WTC11 (cell line): ENCODE results near the gene FCER1G. TPM values are rescaled to one million over a fixed set of nuclear protein-coding genes. Genes with fewer than 3 reads are reported as not detected.

ENCODE experiments used
- AR ChIP-seq: fragments of 250-450 bp; sonication (Bioruptor Pico); IDR thresholded peaks from 2 replicates; pipeline ENCODE4 v1.9.0; 2021; ENCODE audit warnings: mild to moderate bottlenecking
- E2F1 ChIP-seq: sonication (generic); formaldehyde crosslinking; IDR thresholded peaks from 2 replicates; pipeline ENCODE4 v1.8.0; 2022; ENCODE audit warnings: mild to moderate bottlenecking, missing genetic modification reagents
- ETV6 ChIP-seq: sonication (generic); formaldehyde crosslinking; IDR thresholded peaks from 2 replicates; pipeline ENCODE4 v1.8.1; 2022; ENCODE audit warnings: mild to moderate bottlenecking, missing genetic modification reagents
- FOXP4 ChIP-seq: sonication (generic); formaldehyde crosslinking; IDR thresholded peaks from 2 replicates; pipeline ENCODE4 v1.8.0; 2022; ENCODE audit warnings: mild to moderate bottlenecking, missing genetic modification reagents
- HMGXB4 ChIP-seq: sonication (generic); formaldehyde crosslinking; IDR thresholded peaks from 2 replicates; pipeline ENCODE4 v1.8.1; 2023; ENCODE audit warnings: mild to moderate bottlenecking, moderate library complexity, missing genetic modification reagents
- JUN ChIP-seq: sonication (generic); formaldehyde crosslinking; IDR thresholded peaks from 2 replicates; pipeline ENCODE4 v1.8.0; 2023; ENCODE audit warnings: mild to moderate bottlenecking, missing genetic modification reagents
- MLX ChIP-seq: sonication (generic); formaldehyde crosslinking; IDR thresholded peaks from 2 replicates; pipeline ENCODE4 v1.8.1; 2023; ENCODE audit warnings: mild to moderate bottlenecking, missing genetic modification reagents, moderate library complexity
- NR3C1 ChIP-seq: sonication (generic); formaldehyde crosslinking; conservative IDR thresholded peaks from 2 replicates; pipeline ENCODE4 v1.8.1; 2023; ENCODE audit warnings: low read depth, mild to moderate bottlenecking, missing genetic modification reagents
- PRDM15 ChIP-seq: sonication (generic); formaldehyde crosslinking; IDR thresholded peaks from 2 replicates; pipeline ENCODE4 v1.8.0; 2022; ENCODE audit warnings: missing genetic modification reagents
- RORB ChIP-seq: fragments of 250-450 bp; sonication (Bioruptor Pico); IDR thresholded peaks from 2 replicates; pipeline ENCODE4 v1.9.0; 2021; ENCODE audit warnings: mild to moderate bottlenecking
- SMAD3 ChIP-seq: sonication (generic); formaldehyde crosslinking; IDR thresholded peaks from 2 replicates; pipeline ENCODE4 v1.8.0; 2022; ENCODE audit warnings: missing genetic modification reagents, mild to moderate bottlenecking, borderline replicate concordance
- TP53 ChIP-seq: sonication (generic); formaldehyde crosslinking; IDR thresholded peaks from 2 replicates; pipeline ENCODE4 v1.8.1; 2023; ENCODE audit warnings: mild to moderate bottlenecking, missing genetic modification reagents
- ZNF232 ChIP-seq: sonication (generic); formaldehyde crosslinking; IDR thresholded peaks from 2 replicates; pipeline ENCODE4 v1.8.0; 2022; ENCODE audit warnings: mild to moderate bottlenecking, missing genetic modification reagents
- total RNA-seq: library from RNA; stranded (reverse); gene quantifications from 3 replicates; pipeline ENCODE4 v1.2.3, GENCODE V29; 2021
- TF ChIP-seq, protein P1 (sequence below): sonication (generic); formaldehyde crosslinking; IDR thresholded peaks from 2 replicates; pipeline ENCODE4 v1.8.0; 2023; ENCODE audit warnings: missing genetic modification reagents, mild to moderate bottlenecking, borderline replicate concordance
- TF ChIP-seq, protein P2 (sequence below): sonication (generic); formaldehyde crosslinking; IDR thresholded peaks from 2 replicates; pipeline ENCODE4 v1.8.1; 2023; ENCODE audit warnings: mild to moderate bottlenecking, missing genetic modification reagents, borderline replicate concordance

FCER1G gene
- total RNA-seq, 1 experiment from 2014 or later: 0.85 TPM

DNA sequence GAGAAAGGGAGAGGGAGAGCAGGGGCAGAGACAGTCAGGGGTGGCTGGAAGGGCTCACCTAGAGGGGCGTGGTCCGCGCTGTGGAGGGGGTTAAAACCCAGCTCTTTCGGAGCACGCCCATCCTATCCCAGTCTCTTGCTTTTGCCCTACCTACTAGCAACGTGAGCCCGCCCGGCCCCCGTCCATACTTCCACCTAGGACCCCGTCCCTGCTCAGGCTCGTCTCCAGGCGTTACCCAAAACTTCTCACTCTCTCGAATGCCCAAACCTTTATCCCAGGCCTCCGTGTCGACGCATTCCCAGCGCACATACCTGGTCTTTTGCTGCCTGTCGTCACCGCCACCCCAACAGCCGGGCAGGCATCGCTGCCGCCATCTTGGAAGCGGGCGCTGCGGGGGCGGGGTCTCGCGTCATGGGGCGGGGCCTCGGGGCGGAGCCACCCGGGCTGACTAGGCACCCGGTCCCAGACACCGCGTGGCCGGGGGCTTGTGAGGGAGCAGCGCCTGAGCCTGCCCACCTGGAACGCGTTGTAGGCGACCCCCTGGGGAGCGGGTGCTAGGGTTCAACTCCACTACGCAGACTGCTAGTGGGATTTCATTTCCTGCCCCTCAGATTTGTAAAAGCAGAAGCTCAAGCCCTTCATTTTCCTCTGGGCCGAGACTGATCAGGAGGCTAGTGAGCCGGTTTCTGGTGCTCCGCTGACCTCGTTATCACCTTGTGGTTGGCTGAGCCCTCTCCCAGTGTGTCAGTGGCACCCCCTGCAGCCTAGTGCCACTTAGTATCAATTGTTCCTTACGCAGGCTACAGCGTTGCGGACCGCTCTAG is 37.8 kb upstream of the FCER1G start, which contains the start of gene B4GALT3 (continued):
- TF ChIP-seq MLX (peak; percentile 74; the same call in 1 of the 2 replicates), ETV6 (CRISPR knock-in tag) (peak; percentile 59; the same call in 1 of the 2 replicates), RORB (CRISPR knock-in tag) (no peak), ZNF232 (CRISPR knock-in tag) (peak; percentile 84; the same call in 1 of the 2 replicates), JUN (CRISPR knock-in tag) (no peak), E2F1 (no peak), FOXP4 (CRISPR knock-in tag) (peak; percentile 78), HMGXB4 (peak; percentile 72; the same call in 1 of the 2 replicates), TP53 (CRISPR knock-in tag) (0 out of 2 replicates have a peak, but pooled peaks have one; percentile 46), SMAD3 (CRISPR knock-in tag) (peak; percentile 53; the same call in 1 of the 2 replicates), NR3C1 (CRISPR knock-in tag) (no peak), AR (CRISPR knock-in tag) (no peak), PRDM15 (CRISPR knock-in tag) (0 out of 2 replicates have a peak, but pooled peaks have one; percentile 22)
- TF ChIP-seq, protein P1, sequence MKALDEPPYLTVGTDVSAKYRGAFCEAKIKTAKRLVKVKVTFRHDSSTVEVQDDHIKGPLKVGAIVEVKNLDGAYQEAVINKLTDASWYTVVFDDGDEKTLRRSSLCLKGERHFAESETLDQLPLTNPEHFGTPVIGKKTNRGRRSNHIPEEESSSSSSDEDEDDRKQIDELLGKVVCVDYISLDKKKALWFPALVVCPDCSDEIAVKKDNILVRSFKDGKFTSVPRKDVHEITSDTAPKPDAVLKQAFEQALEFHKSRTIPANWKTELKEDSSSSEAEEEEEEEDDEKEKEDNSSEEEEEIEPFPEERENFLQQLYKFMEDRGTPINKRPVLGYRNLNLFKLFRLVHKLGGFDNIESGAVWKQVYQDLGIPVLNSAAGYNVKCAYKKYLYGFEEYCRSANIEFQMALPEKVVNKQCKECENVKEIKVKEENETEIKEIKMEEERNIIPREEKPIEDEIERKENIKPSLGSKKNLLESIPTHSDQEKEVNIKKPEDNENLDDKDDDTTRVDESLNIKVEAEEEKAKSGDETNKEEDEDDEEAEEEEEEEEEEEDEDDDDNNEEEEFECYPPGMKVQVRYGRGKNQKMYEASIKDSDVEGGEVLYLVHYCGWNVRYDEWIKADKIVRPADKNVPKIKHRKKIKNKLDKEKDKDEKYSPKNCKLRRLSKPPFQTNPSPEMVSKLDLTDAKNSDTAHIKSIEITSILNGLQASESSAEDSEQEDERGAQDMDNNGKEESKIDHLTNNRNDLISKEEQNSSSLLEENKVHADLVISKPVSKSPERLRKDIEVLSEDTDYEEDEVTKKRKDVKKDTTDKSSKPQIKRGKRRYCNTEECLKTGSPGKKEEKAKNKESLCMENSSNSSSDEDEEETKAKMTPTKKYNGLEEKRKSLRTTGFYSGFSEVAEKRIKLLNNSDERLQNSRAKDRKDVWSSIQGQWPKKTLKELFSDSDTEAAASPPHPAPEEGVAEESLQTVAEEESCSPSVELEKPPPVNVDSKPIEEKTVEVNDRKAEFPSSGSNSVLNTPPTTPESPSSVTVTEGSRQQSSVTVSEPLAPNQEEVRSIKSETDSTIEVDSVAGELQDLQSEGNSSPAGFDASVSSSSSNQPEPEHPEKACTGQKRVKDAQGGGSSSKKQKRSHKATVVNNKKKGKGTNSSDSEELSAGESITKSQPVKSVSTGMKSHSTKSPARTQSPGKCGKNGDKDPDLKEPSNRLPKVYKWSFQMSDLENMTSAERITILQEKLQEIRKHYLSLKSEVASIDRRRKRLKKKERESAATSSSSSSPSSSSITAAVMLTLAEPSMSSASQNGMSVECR (CRISPR knock-in tag): peak; percentile 66; the same call in 1 of the 2 replicates
- TF ChIP-seq, protein P2, sequence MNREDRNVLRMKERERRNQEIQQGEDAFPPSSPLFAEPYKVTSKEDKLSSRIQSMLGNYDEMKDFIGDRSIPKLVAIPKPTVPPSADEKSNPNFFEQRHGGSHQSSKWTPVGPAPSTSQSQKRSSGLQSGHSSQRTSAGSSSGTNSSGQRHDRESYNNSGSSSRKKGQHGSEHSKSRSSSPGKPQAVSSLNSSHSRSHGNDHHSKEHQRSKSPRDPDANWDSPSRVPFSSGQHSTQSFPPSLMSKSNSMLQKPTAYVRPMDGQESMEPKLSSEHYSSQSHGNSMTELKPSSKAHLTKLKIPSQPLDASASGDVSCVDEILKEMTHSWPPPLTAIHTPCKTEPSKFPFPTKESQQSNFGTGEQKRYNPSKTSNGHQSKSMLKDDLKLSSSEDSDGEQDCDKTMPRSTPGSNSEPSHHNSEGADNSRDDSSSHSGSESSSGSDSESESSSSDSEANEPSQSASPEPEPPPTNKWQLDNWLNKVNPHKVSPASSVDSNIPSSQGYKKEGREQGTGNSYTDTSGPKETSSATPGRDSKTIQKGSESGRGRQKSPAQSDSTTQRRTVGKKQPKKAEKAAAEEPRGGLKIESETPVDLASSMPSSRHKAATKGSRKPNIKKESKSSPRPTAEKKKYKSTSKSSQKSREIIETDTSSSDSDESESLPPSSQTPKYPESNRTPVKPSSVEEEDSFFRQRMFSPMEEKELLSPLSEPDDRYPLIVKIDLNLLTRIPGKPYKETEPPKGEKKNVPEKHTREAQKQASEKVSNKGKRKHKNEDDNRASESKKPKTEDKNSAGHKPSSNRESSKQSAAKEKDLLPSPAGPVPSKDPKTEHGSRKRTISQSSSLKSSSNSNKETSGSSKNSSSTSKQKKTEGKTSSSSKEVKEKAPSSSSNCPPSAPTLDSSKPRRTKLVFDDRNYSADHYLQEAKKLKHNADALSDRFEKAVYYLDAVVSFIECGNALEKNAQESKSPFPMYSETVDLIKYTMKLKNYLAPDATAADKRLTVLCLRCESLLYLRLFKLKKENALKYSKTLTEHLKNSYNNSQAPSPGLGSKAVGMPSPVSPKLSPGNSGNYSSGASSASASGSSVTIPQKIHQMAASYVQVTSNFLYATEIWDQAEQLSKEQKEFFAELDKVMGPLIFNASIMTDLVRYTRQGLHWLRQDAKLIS (CRISPR knock-in tag): 0 out of 2 replicates have a peak, but pooled peaks have one; percentile 52
